Skeletal muscle cell (primary cell): ENCODE data around the gene CHMP4B.

Source experiments
- DNase-seq: peaks from one replicate; pipeline ENCODE4 v3.0.0-alpha.2; 2010; ENCODE audit warnings: low read depth
- H3K4me3 ChIP-seq: 2 replicates; pipeline ENCODE4 v1.5.1; 2011; ENCODE audit warnings: low read depth, mild to moderate bottlenecking, control low read depth, low read length, moderate library complexity

CHMP4B gene

GRCh38 chr20:33814238-33814712 lies 3.1 kb downstream of the CHMP4B start:
- no peak for DNase-seq
- no peak overlapping the region for H3K4me3 ChIP-seq

GRCh38 chr20:33815671-33816070 lies 4.5 kb downstream of the CHMP4B start:
- H3K4me3 ChIP-seq, result no peak overlapping the region
- DNase-seq, result no peak

DNA sequence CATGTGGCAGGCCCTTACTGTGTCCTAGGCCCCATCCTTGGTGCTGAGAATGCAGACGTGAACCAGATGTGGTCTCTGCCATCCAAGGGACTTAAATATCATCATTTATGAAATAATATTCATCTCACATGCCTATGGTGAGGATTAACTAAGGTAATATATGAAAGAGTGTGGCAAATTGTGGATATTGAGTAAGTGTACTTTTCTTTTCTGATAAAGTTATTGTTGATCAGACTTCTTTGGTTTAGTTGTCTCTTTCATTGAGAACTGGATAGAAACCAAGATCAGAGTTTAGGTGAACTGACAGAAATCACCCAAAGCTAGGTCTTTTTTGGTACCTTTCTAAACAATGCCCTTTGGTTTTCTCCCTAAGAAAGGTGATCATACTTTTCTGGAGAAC lies 5.0 kb downstream of the CHMP4B start:
- no peak overlapping the region for H3K4me3 ChIP-seq
- no peak for DNase-seq

GRCh38 chr20:33817411-33817810 lies 6.3 kb downstream of the CHMP4B start:
- H3K4me3 ChIP-seq, result no peak overlapping the region
- no peak for DNase-seq

DNA sequence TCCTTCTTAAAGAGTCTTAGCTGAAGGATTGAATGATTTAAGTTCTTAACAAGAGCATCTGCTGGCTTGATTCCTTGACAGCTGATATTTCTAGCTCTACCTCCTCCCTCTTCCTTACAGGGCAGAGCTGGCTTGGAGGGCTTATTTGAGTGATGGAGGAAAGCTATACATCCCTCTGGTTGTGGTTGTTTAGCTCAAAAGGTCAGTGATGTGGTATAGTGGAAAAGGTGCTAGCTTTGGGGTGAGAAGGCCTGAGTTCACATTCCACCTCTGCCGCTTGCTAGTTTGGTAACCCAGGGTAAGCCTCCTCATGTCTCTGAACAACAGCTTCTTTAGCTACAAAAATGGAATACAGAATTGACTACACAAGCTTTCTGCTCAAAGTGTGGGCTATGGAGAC lies 8.3 kb downstream of the CHMP4B start:
- no peak overlapping the region for H3K4me3 ChIP-seq
- DNase-seq, result no peak

- DNase-seq, result no peak
- H3K4me3 ChIP-seq, result no peak overlapping the region
These were observed 9.2 kb downstream of the CHMP4B start for GRCh38 chr20:33820362-33820761.

DNA sequence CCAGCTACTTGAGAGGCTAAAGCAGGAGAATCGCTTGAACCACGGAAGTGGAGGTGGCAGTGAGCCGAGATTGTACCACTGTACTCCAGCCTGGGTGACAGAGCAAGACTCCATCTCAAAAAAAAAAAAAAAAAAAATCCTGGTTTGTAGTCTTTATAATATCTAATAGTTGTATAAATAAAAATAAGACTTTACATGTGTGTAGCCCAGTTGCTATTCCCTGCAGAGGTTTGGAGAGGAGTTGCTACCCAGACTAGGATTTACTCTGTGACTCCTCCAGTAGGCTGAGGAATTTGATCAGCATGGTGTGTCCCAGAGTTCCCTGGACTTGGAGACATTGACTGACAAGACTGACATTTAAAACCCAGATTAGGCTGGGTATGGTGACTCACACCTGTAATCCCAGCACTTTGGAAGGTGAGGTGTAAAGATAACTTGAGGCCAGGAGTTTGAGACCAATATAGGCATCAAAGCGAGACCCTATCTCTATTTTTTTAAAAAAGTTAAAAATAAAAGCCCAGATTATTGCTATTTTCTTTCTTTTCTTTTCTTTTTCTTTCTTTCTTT lies 10.2 kb downstream of the CHMP4B start:
- no peak overlapping the region for H3K4me3 ChIP-seq
- DNase-seq, result no peak

- no peak for DNase-seq
These were observed 11.3 kb downstream of the CHMP4B start for GRCh38 chr20:33822423-33822822.

DNA sequence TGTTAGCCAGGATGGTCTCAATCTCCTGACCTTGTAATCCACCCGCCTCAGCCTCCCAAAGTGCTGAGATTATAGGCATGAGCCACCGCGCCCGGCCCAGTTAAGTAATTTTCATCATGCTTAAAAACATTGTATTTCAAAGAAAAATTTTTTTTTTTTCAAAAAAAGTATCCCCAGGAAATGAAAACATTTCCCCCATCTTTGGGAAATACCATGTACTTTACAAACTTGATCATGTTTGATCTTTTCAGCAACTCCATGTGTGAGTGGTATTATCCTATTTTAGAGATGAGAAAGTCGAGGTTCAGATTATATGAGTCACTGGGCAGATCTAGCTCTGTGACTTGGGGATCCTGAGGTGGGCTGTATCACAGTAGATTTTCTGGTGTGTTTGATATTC lies 11.8 kb downstream of the CHMP4B start:
- H3K4me3 ChIP-seq, result no peak overlapping the region
- no peak for DNase-seq

More at GRCh38 chr20:33822423-33822822, 11.3 kb downstream of the CHMP4B start:
- H3K4me3 ChIP-seq, result no peak overlapping the region

- H3K4me3 ChIP-seq, result no peak overlapping the region
- no peak for DNase-seq
These were observed 13.7 kb downstream of the CHMP4B start for GRCh38 chr20:33824852-33825251.

GRCh38 chr20:33825340-33826269 lies 14.5 kb downstream of the CHMP4B start:
- no peak for DNase-seq
- H3K4me3 ChIP-seq, result no peak overlapping the region

GRCh38 chr20:33826270-33826897 lies 15.2 kb downstream of the CHMP4B start:
- no peak for DNase-seq
- H3K4me3 ChIP-seq, result no peak overlapping the region

- DNase-seq, result no peak
- H3K4me3 ChIP-seq, result no peak overlapping the region
These were observed 16.0 kb downstream of the CHMP4B start for GRCh38 chr20:33827109-33827508.

GRCh38 chr20:33827634-33828325 lies 16.6 kb downstream of the CHMP4B start:
- DNase-seq, result no peak
- no peak overlapping the region for H3K4me3 ChIP-seq

- no peak for DNase-seq
These were observed 17.2 kb downstream of the CHMP4B start for GRCh38 chr20:33828326-33828844.

DNA sequence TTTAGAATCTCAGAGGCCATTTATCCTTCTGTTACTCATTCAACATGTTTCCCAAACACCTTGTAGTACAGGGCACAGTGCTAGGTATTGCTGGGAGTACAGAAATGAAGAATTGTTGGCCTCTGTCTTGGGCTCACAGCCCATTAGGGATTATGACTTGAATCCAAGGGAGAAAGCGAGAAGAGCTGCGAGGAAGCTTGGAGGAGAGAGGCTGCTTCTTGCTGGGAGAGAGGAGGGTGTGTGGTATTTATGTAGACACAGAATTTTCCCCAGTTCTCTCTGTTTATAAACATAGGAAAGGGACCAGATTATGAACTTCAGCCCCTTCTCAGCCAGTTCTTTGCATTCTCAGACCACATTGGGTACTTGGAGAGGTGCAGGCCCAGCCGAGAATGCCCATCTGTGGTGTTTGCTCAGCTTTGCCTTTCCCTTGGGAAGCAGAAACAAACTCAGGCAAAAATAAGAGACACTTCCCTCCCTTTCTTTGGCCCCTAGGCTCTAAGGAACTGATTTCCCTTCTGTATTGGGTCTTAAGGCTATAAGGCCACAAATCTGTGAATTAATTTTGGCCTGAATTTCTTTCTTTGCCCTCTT lies 17.9 kb downstream of the CHMP4B start:
- DNase-seq, result peak; percentile 11
- H3K4me3 ChIP-seq, result no peak overlapping the region

More at GRCh38 chr20:33828326-33828844, 17.2 kb downstream of the CHMP4B start:
- no peak overlapping the region for H3K4me3 ChIP-seq

DNA sequence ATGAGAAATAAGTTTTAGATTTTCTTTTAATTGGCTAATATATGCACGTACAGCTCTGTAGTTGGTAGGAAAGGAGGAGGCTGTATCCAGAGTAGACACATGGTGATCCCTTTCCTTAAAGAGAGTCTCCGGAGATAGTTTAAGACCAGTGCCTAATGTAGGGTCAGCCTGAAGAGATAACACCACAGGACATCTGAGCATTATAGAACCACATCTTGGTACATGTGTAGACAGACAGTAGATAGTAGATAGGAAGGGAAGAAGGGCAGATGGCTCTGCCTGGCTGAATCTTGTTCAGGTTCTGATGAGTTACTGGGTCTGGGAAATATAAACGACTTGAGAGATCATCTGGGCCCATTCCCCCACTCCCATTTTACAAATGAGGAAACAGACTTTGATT lies 18.5 kb downstream of the CHMP4B start:
- DNase-seq, result no peak
- no peak overlapping the region for H3K4me3 ChIP-seq

DNA sequence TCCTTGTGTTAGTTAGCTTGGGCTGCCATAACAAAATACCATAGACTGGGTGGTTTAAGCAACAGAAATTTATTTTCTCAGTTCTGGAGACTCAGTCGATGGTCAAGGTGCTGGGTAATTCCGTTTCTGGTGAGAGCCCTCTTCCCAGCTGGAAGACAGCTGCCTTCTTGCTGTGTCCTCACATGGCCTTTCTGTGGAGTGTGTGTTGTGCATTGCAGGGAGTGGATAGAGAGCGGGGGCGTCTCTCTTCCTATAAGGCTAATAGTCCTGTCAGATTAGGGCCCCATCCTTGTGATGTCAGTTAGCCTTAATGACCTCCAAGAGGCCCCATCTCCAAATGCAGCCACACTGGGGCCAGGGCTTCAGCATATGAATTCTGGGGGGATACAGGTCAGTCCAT lies 19.2 kb downstream of the CHMP4B start:
- DNase-seq, result no peak
- H3K4me3 ChIP-seq, result no peak overlapping the region

DNA sequence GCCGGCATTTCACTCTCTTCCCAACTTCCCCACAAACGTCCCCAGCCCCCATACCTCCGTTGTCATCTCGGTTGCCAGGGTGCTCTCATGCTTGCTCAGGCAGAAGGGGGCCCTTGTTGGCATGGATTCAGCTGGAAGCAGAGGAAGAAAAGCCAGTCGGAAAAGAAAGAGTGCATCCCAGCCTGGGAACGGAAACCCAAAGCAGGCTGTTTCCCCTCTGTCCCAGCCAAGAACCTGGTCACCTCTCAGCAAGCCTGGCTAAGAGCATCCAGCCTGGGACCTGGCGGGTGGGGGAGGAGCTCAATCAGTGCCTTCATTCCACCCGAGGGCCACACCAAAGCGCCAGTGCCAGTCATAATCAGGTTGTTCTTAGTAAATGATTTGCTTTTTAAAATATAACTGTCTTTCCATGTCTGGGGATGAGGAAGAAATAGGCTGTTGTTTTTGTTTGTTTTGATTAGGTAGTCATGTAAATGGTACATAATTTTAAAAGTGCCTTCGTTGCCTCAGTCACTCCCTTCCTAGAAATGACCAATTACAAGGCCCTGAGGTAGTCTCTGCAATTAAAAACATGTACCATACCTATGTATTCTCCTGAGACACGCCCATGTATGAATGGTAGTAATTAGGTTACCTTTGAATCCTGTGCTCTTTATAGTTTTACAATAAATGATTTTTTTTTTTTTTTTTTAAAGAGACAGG lies 21.1 kb downstream of the CHMP4B start:
- no peak for DNase-seq
- no peak overlapping the region for H3K4me3 ChIP-seq
